Activated CD4-positive, alpha-beta T cell treated with anti-CD3 and anti-CD28 coated beads for 36 hours (primary cell): ENCODE results near the gene EIF4A3. TPM values are rescaled to one million over a fixed set of nuclear protein-coding genes. Genes with fewer than 3 reads are reported as not detected.

ENCODE experiments used
- ATAC-seq: fragments of 200-7000 bp; cut with Tn5 transposase; one replicate; pipeline ENCODE4 v1.10.0; 2021; ENCODE audit warnings: mild to moderate bottlenecking, moderate library complexity
- CTCF ChIA-PET: fragments of 350-600 bp; sonication (Branson Sonifier 250); formaldehyde crosslinking; loops from one replicate; lab custom pipeline; 2021; ENCODE audit warnings: antibody characterized with exemption; lab: Charles Lee
- POLR2A ChIA-PET: fragments of 350-600 bp; sonication (Branson Sonifier 250); formaldehyde crosslinking; loops from one replicate; lab custom pipeline; 2021; ENCODE audit warnings: antibody characterized with exemption, inconsistent platforms; lab: Charles Lee
- DNase-seq: peaks from one replicate; pipeline ENCODE4 v3.0.0-alpha.2; 2020
- H3K27ac Mint-ChIP-seq: one replicate; pipeline ENCODE4 v1.8.0; 2021; ENCODE audit warnings: mixed read lengths
- H3K27me3 Mint-ChIP-seq: one replicate; pipeline ENCODE4 v1.8.0; 2021; ENCODE audit warnings: mixed read lengths
- H3K36me3 Mint-ChIP-seq: one replicate; pipeline ENCODE4 v1.8.0; 2021; ENCODE audit warnings: low read depth, mixed read lengths
- H3K4me1 Mint-ChIP-seq: one replicate; pipeline ENCODE4 v1.8.0; 2021; ENCODE audit warnings: mixed read lengths
- H3K4me3 Mint-ChIP-seq: one replicate; pipeline ENCODE4 v1.8.0; 2021; ENCODE audit warnings: mild to moderate bottlenecking, moderate library complexity, mixed read lengths
- H3K9me3 Mint-ChIP-seq: one replicate; pipeline ENCODE4 v1.8.0; 2021; ENCODE audit warnings: low read depth, mixed read lengths
- intact Hi-C, 2 experiments: fragments of 100-400 bp; cut with DNase I in 1 of 2; cut with micrococcal nuclease in 1 of 2; formaldehyde crosslinking; loops; one replicate each; pipeline versions ENCODE4 v1.14.2 to v1.15.1; 2022 to 2024; cut with DNase I, micrococcal nuclease
- microRNA-seq: library from miRNA; unstranded; fragments of <30 nt; microRNA quantifications from one replicate; pipeline ENCODE4 v1.2.0, GENCODE V29; 2021; ENCODE audit warnings: borderline replicate concordance
- total RNA-seq, 2 experiments: library from RNA; stranded (reverse); gene quantifications; one replicate each; pipeline ENCODE4 v1.2.3, GENCODE V29; 2021

Gene EIF4A3
- total RNA-seq, 2 experiments from 2014 or later: 103 to 141 TPM

GRCh38 chr17:80086616-80087015 is 60.3 kb downstream of the EIF4A3 start:
- H3K4me3 Mint-ChIP-seq: no peak overlapping the region
- DNase-seq: no peak
- ATAC-seq: no peak
- no peaks in the 10 kb centered on the region for H3K27me3 Mint-ChIP-seq
- intact Hi-C loops: no loop called here
- no peaks in the 10 kb centered on the region for H3K36me3 Mint-ChIP-seq
- H3K27ac Mint-ChIP-seq: no peak overlapping the region
- H3K9me3 Mint-ChIP-seq: no peaks in the 10 kb centered on the region
- peaks cover 3% of the 10 kb centered on the region for H3K4me1 Mint-ChIP-seq
- ChIA-PET CTCF (interaction anchor here (0.7 to 1.3 kb wide), 2 partner anchors 15 to 93 kb away, joined by 3 to 4 read pairs; partner anchors contain the start of gene GAA), POLR2A (no interaction called here)

GRCh38 chr17:80086081-80086480 is 60.8 kb downstream of the EIF4A3 start:
- ChIA-PET POLR2A (no interaction called here), CTCF (interaction anchor here (0.7 to 1.3 kb wide), 2 partner anchors 15 to 92 kb away, joined by 3 to 4 read pairs; partner anchors contain the start of gene GAA)
- intact Hi-C loops: no loop called here
- Mint-ChIP-seq H3K27ac (no peak overlapping the region), H3K4me1 (peaks cover 3% of the 10 kb centered on the region), H3K9me3 (no peaks in the 10 kb centered on the region), H3K27me3 (no peaks in the 10 kb centered on the region), H3K4me3 (no peak overlapping the region), H3K36me3 (no peaks in the 10 kb centered on the region)
- no peak for ATAC-seq
- no peak for DNase-seq

GRCh38 chr17:80084773-80085172 is 62.2 kb downstream of the EIF4A3 start:
- Mint-ChIP-seq H3K4me3 (no peak overlapping the region), H3K36me3 (no peaks in the 10 kb centered on the region), H3K27me3 (no peaks in the 10 kb centered on the region), H3K9me3 (no peaks in the 10 kb centered on the region), H3K27ac (no peak overlapping the region), H3K4me1 (peaks cover 3% of the 10 kb centered on the region)
- intact Hi-C loops: loop anchor here in 1 of 2 experiments (5.0 kb wide), 1 partner anchor 77 kb away; no protein-coding TSS in a partner anchor
- no peak for DNase-seq
- CTCF ChIA-PET: interaction anchor here (1.0 to 1.6 kb wide), 3 partner anchors 8 to 135 kb away, joined by 3 to 6 read pairs (median 3); partner anchors contain the start of gene GAA
- no peak for ATAC-seq
- POLR2A ChIA-PET: no interaction called here

Small RNA genes within 50 kb of the gene (microRNA-seq; reads per million reads assigned to microRNA genes)
- not detected for gene MIR1268B

Other genes starting within 250 kb of the EIF4A3 start
- 10 to 100 TPM in 1 of 2 experiments, 1 to 10 TPM in 1; 8.3 to 10.4 TPM for gene TBC1D16, start 111.3 kb downstream of the EIF4A3 start, total RNA-seq
- under 1 TPM; 0.56 to 0.57 TPM for gene CCDC40, start 110.5 kb downstream of the EIF4A3 start, total RNA-seq
- 10 to 100 TPM; 28.4 to 32.8 TPM for gene GAA, start 45.5 kb downstream of the EIF4A3 start, total RNA-seq
- gene CARD14, start 22.9 kb upstream of the EIF4A3 start, total RNA-seq: not detected
- 10 to 100 TPM; 20.2 to 22.7 TPM for gene SGSH, start 73.2 kb upstream of the EIF4A3 start, total RNA-seq
- 1 to 10 TPM; 4.7 to 4.9 TPM for gene SLC26A11, start 73.3 kb upstream of the EIF4A3 start, total RNA-seq
- gene RNF213, start 113.7 kb upstream of the EIF4A3 start, total RNA-seq: 100 to 1,000 TPM; 334 to 366 TPM